GM12891 (cell line): Measurements from ENCODE around the gene B3GLCT.

Experiments
- PAX5 ChIP-seq: IDR thresholded peaks from 2 replicates; pipeline ENCODE4 v1.6.1; 2011; ENCODE audit warnings: low read length, moderate library complexity, mild to moderate bottlenecking; ENCODE audit not compliant: insufficient read depth, severe bottlenecking
- POLR2A ChIP-seq: IDR thresholded peaks from 2 replicates; pipeline ENCODE4 v1.6.1; 2011; ENCODE audit warnings: low read depth, low read length, control low read depth
- POLR2AphosphoS5 ChIP-seq: IDR thresholded peaks from 2 replicates; pipeline ENCODE4 v1.6.1; 2011; ENCODE audit warnings: low read depth, low read length, control low read depth
- SPI1 ChIP-seq: IDR thresholded peaks from 2 replicates; pipeline ENCODE4 v1.6.1; 2011; ENCODE audit warnings: low read depth, low read length, control low read depth
- TAF1 ChIP-seq: IDR thresholded peaks from 2 replicates; pipeline ENCODE4 v1.6.1; 2011; ENCODE audit warnings: low read depth, low read length, control low read depth

- TF ChIP-seq POLR2AphosphoS5 (no peak), POLR2A (no peak), TAF1 (no peak), SPI1 (no peak), PAX5 (no peak)
Observed at GRCh38 chr13:31322026-31322425, 122.3 kb downstream of the B3GLCT start.
